Adrenal gland (tissue), 5 donors: ENCODE measurements around the gene HIVEP3.

Source experiments
- POLR2A ChIP-seq, 2 donors: fragments of 450-650 bp; IDR thresholded peaks; one replicate each; pipeline ENCODE4 v1.6.1; 2017; ENCODE audit warnings: antibody characterized with exemption in 2 of 2, mild to moderate bottlenecking in 2 of 2, moderate library complexity in 1 of 2
- TF ChIP-seq, protein P1 (sequence below), 6 experiments: fragments of 450-650 bp in 4 of 6; fragments of 200-600 bp in 2 of 6; sonication (generic) in 1 of 6; IDR thresholded peaks; 1 replicate in 5 of 6; 2 replicates in 1 of 6; pipeline versions ENCODE4 v1.5.1 to v1.8.0; 2016 to 2021; ENCODE audit warnings: antibody characterized with exemption in 6 of 6, mild to moderate bottlenecking in 2 of 6, moderate library complexity in 1 of 6
- donor health status: DM: no; HTN: no; CAD: no.

DNA sequence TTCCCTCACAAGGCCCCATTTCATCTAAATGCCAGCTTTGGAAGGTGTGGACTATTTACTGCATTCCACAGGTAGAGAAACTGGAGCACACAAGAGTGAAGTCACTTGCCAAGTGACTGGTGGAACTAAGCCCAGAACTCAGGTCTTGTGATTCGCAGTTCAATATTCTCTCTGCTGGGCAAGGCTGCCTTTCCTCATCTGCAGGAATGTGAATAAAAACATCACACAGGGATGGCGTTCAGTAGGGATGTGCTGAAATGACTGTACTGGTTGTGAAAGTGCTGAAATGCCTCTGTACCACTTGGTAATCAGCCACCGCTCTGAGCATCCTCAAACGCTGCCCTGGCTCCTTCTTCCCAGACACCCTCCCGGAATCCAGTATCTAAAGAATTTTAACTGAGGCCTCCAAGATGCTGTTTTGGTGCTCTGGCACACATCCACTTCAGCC lies 145.6 kb downstream of the HIVEP3 start:
- TF ChIP-seq, protein P1, sequence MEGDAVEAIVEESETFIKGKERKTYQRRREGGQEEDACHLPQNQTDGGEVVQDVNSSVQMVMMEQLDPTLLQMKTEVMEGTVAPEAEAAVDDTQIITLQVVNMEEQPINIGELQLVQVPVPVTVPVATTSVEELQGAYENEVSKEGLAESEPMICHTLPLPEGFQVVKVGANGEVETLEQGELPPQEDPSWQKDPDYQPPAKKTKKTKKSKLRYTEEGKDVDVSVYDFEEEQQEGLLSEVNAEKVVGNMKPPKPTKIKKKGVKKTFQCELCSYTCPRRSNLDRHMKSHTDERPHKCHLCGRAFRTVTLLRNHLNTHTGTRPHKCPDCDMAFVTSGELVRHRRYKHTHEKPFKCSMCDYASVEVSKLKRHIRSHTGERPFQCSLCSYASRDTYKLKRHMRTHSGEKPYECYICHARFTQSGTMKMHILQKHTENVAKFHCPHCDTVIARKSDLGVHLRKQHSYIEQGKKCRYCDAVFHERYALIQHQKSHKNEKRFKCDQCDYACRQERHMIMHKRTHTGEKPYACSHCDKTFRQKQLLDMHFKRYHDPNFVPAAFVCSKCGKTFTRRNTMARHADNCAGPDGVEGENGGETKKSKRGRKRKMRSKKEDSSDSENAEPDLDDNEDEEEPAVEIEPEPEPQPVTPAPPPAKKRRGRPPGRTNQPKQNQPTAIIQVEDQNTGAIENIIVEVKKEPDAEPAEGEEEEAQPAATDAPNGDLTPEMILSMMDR (IDR thresholded peaks at IDR 0.05) = no peak
- no peak for TF ChIP-seq POLR2A (IDR thresholded peaks at IDR 0.05)
